HepG2 (cell line): ENCODE measurements around the gene RABGAP1. TPM values are rescaled to one million over a fixed set of nuclear protein-coding genes. Genes with fewer than 3 reads are reported as not detected.

Experiments used
- HIC2 ChIP-seq: sonication (generic); formaldehyde crosslinking; IDR thresholded peaks from 2 replicates; pipeline ENCODE4 v1.9.0; 2022; ENCODE audit warnings: low read depth, missing genetic modification reagents
- MAZ ChIP-seq, 2 experiments: sonication (generic) in 1 of 2; formaldehyde crosslinking in 1 of 2; IDR thresholded peaks; 2 replicates each; pipeline versions ENCODE4 v1.5.0 to v1.6.1; 2012 to 2020; ENCODE audit warnings: low read depth in 2 of 2, mild to moderate bottlenecking in 2 of 2, borderline replicate concordance in 1 of 2, improper control_type of control experiment in 1 of 2, low read length in 1 of 2, missing genetic modification reagents in 1 of 2, moderate library complexity in 1 of 2
- MEF2D ChIP-seq: sonication (generic); formaldehyde crosslinking; IDR thresholded peaks from 2 replicates; pipeline ENCODE4 v1.5.1; 2020; ENCODE audit warnings: mild to moderate bottlenecking, missing genetic modification reagents
- NR1H2 ChIP-seq: sonication (generic); formaldehyde crosslinking; IDR thresholded peaks from 2 replicates; pipeline ENCODE4 v1.8.1; 2022; ENCODE audit warnings: low read depth, missing genetic modification reagents, borderline replicate concordance
- PITX1 ChIP-seq: sonication (generic); formaldehyde crosslinking; IDR thresholded peaks from 2 replicates; pipeline ENCODE4 v1.5.1; 2020; ENCODE audit warnings: mild to moderate bottlenecking, missing genetic modification reagents
- SNAI1 ChIP-seq: sonication (generic); formaldehyde crosslinking; IDR thresholded peaks from 2 replicates; pipeline ENCODE4 v1.5.0; 2020; ENCODE audit warnings: mild to moderate bottlenecking, missing genetic modification reagents, borderline replicate concordance
- ZBTB49 ChIP-seq: sonication (generic); formaldehyde crosslinking; IDR thresholded peaks from 2 replicates; pipeline ENCODE4 v1.4.0; 2020; ENCODE audit warnings: missing genetic modification reagents, borderline replicate concordance
- ZC3H4 ChIP-seq: sonication (generic); formaldehyde crosslinking; IDR thresholded peaks from 2 replicates; pipeline ENCODE4 v1.4.0; 2020; ENCODE audit warnings: missing genetic modification reagents, borderline replicate concordance
- ZNF292 ChIP-seq: sonication (generic); formaldehyde crosslinking; IDR thresholded peaks from 2 replicates; pipeline ENCODE4 v1.8.1; 2022; ENCODE audit warnings: mild to moderate bottlenecking, low read depth, missing genetic modification reagents, borderline replicate concordance
- ZNF691 ChIP-seq: sonication (generic); formaldehyde crosslinking; IDR thresholded peaks from 2 replicates; pipeline ENCODE4 v1.4.0; 2020; ENCODE audit warnings: missing genetic modification reagents, low read depth, mild to moderate bottlenecking, borderline replicate concordance
- polyA plus RNA-seq, 8 experiments: library from polyadenylated mRNA; depleted of rRNA in 3 of 8; stranded (reverse) in 7 of 8; unstranded in 1 of 8; fragments of >200 nt; fragmentation: Illumina TruSeq in 4 of 8; extraction: Trizol in 4 of 8; gene quantifications; 2 replicates each; pipeline versions ENCODE4 v1.2.1 to v1.2.3, GENCODE V29; 2011 to 2016; ENCODE audit warnings: low read depth in 4 of 8, missing spikeins in 1 of 8, mixed read lengths in 1 of 8; ENCODE audit not compliant: insufficient read depth in 1 of 8
- total RNA-seq, 5 experiments: library from RNA; depleted of rRNA; stranded (reverse); fragments of >200 nt; fragmentation: Illumina TruSeq; extraction: Trizol; gene quantifications; 2 replicates each; pipeline ENCODE4 v1.2.3, GENCODE V29; 2016; ENCODE audit warnings: low read depth in 1 of 5
- TF ChIP-seq, protein P1 (sequence below): sonication (generic); formaldehyde crosslinking; IDR thresholded peaks from 2 replicates; pipeline ENCODE4 v1.4.0; 2020; ENCODE audit warnings: mild to moderate bottlenecking, missing genetic modification reagents
- TF ChIP-seq, protein P2 (sequence below): sonication (generic); formaldehyde crosslinking; IDR thresholded peaks from 2 replicates; pipeline ENCODE4 v1.5.0; 2020; ENCODE audit warnings: mild to moderate bottlenecking, missing genetic modification reagents

The RABGAP1 gene
- total and polyA plus RNA-seq, 2 of the 13 experiments (the other 11 are each of a cell fraction or from before 2014, with no cell fraction given) = 19.1 to 19.3 TPM

DNA sequence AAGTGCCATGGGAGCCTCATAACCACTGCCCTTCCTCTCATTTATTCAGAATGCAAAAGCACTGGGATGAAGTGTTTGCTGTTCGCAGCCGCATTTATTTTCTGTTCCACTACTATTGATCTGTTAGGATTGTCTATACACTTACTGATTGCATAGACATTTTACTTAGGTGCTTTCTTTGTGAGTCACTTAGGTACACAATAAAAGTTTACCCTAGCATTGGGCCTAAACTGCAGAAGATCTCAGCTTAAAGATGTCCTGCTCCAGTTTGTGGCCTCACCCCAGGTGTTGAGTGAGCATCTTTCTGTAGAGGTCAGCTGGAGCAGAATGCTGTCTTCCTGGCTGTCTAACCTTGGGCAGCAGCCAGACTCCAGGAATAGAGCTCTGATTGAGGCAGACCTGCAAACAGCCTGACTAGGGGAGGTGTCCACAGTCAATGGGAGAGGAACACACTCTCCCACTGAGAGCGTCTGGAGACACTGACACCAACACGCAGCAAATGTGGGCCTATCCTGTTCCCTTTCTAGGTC lies 146.6 kb downstream of the RABGAP1 start (continued):
- TF ChIP-seq, protein P1, sequence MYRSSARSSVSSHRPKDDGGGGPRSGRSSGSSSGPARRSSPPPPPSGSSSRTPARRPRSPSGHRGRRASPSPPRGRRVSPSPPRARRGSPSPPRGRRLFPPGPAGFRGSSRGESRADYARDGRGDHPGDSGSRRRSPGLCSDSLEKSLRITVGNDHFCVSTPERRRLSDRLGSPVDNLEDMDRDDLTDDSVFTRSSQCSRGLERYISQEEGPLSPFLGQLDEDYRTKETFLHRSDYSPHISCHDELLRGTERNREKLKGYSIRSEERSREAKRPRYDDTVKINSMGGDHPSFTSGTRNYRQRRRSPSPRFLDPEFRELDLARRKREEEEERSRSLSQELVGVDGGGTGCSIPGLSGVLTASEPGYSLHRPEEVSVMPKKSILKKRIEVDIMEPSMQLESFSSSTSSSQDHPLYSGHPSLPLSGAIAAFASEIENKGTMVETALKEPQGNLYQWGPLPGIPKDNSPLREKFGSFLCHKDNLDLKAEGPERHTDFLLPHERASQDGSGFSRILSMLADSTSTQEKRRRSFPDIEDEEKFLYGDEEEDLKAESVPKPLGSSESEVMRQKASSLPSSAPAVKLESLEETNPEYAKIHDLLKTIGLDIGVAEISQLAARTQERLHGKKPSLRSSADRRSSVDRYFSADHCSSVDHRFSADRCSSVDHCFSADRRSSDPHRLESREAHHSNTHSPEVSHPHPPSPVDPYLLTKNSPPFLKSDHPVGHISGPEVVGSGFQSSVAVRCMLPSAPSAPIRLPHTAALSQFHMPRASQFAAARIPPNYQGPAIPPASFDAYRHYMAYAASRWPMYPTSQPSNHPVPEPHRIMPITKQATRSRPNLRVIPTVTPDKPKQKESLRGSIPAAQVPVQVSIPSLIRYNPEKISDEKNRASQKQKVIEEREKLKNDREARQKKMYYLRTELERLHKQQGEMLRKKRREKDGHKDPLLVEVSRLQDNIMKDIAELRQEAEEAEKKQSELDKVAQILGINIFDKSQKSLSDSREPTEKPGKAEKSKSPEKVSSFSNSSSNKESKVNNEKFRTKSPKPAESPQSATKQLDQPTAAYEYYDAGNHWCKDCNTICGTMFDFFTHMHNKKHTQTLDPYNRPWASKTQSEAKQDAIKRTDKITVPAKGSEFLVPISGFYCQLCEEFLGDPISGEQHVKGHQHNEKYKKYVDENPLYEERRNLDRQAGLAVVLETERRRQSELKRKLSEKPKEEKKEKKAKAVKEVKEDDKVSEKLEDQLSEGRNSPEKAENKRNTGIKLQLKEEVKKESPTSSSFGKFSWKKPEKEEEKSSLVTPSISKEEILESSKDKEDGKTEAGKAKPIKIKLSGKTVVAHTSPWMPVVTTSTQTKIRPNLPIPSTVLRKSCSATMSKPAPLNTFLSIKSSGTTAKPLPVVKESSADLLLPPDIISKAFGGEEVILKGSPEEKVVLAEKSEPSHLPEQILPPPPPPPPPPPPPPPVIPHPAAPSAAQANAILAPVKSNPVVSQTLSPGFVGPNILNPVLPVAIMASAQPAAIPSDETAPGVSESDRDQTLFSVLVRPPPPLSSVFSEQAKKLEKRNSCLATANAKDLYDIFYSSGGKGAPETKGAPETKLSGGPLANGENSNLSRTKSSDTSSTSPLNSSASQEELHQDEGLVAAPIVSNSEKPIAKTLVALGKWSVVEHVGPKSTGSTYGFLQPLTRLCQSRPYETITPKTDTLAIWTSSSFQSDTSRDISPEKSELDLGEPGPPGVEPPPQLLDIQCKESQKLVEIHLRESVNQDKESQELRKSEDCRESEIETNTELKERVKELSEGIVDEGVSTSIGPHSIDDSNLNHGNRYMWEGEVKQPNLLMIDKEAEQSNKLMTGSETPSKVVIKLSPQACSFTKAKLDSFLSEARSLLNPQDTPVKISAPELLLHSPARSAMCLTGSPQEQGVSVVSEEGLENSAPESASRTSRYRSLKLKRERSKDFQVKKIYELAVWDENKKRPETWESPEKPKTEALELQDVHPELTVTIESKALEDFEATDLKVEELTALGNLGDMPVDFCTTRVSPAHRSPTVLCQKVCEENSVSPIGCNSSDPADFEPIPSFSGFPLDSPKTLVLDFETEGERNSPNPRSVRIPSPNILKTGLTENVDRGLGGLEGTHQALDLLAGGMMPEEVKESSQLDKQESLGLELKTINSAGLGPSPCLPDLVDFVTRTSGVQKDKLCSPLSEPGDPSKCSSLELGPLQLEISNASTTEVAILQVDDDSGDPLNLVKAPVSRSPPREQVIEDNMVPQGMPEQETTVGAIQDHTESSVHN (CRISPR knock-in tag) = no peak
- TF ChIP-seq MAZ (IDR thresholded peaks at IDR 0.05; ENCODE audit: borderline replicate concordance, low read depth, low read length) (no peak), MAZ (CRISPR knock-in tag; IDR thresholded peaks at IDR 0.05; ENCODE audit: low read depth) (peak; percentile 53; the same call in 1 of the 2 replicates), PITX1 (CRISPR knock-in tag) (peak; percentile 54; the same call in 1 of the 2 replicates), HIC2 (CRISPR knock-in tag) (no peak), ZNF691 (no peak), ZNF292 (CRISPR knock-in tag) (peak; percentile 72; the same call in 1 of the 2 replicates), ZC3H4 (CRISPR knock-in tag) (no peak), ZBTB49 (CRISPR knock-in tag) (no peak), MEF2D (CRISPR knock-in tag) (peak; percentile 71), NR1H2 (CRISPR knock-in tag) (no peak), SNAI1 (no peak)
- TF ChIP-seq, protein P2, sequence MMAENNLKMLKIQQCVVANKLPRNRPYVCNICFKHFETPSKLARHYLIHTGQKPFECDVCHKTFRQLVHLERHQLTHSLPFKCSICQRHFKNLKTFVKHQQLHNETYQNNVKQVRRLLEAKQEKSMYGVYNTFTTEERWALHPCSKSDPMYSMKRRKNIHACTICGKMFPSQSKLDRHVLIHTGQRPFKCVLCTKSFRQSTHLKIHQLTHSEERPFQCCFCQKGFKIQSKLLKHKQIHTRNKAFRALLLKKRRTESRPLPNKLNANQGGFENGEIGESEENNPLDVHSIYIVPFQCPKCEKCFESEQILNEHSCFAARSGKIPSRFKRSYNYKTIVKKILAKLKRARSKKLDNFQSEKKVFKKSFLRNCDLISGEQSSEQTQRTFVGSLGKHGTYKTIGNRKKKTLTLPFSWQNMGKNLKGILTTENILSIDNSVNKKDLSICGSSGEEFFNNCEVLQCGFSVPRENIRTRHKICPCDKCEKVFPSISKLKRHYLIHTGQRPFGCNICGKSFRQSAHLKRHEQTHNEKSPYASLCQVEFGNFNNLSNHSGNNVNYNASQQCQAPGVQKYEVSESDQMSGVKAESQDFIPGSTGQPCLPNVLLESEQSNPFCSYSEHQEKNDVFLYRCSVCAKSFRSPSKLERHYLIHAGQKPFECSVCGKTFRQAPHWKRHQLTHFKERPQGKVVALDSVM (CRISPR knock-in tag) = no peak
